Epithelial cell of esophagus (primary cell): ENCODE results near the gene NAA16.

Experiments
- DNase-seq: peaks from one replicate; pipeline ENCODE4 v3.0.0; 2010; ENCODE audit warnings: low read depth
- H3K4me3 ChIP-seq: 2 replicates; pipeline ENCODE4 v1.5.1; 2011; ENCODE audit warnings: mild to moderate bottlenecking, low read length, control low read depth
- TF ChIP-seq, protein P1 (sequence below): IDR thresholded peaks from 2 replicates; pipeline ENCODE4 v1.5.1; 2011; ENCODE audit warnings: low read depth, mild to moderate bottlenecking, low read length, control low read depth, inconsistent platforms; ENCODE audit not compliant: insufficient read depth; ENCODE audit errors: missing control alignments

NAA16 gene

DNA sequence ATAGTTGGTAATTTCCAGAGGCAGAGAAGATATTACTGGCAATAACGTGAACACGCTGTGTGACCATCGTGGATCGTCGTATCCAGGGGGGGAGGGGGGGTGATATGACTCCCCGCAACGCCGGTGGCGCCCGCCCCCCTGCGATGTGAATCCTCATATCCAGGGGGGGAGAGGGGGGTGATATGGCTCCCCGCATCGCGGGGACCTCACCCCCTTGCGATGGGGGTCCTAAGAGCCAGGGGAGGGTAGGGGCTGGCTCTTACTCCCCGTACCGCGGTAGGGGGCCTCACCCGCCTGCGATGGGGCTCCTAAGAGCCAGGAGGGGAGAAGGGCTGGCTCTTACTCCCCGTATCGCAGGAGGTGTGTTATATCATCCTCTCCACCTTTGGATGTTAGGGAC is 115.0 kb downstream of the NAA16 start:
- TF ChIP-seq, protein P1, sequence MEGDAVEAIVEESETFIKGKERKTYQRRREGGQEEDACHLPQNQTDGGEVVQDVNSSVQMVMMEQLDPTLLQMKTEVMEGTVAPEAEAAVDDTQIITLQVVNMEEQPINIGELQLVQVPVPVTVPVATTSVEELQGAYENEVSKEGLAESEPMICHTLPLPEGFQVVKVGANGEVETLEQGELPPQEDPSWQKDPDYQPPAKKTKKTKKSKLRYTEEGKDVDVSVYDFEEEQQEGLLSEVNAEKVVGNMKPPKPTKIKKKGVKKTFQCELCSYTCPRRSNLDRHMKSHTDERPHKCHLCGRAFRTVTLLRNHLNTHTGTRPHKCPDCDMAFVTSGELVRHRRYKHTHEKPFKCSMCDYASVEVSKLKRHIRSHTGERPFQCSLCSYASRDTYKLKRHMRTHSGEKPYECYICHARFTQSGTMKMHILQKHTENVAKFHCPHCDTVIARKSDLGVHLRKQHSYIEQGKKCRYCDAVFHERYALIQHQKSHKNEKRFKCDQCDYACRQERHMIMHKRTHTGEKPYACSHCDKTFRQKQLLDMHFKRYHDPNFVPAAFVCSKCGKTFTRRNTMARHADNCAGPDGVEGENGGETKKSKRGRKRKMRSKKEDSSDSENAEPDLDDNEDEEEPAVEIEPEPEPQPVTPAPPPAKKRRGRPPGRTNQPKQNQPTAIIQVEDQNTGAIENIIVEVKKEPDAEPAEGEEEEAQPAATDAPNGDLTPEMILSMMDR, result no peak
- DNase-seq, result no peak
- H3K4me3 ChIP-seq, result no peak overlapping the region
